Liver (tissue), 9 donors: ENCODE measurements around the gene ACTN1. TPM values are rescaled to one million over a fixed set of nuclear protein-coding genes. Genes with fewer than 3 reads are reported as not detected.

Source experiments
- DNase-seq: peaks from one replicate; pipeline ENCODE4 v3.0.0-alpha.2; 2017; ENCODE audit warnings: low spot score
- H3K27ac ChIP-seq, 2 donors: one replicate each; pipeline ENCODE4 v1.7.0; 2013; ENCODE audit warnings: inconsistent platforms in 2 of 2, low read length in 2 of 2, control low read depth in 1 of 2, low read depth in 1 of 2, mild to moderate bottlenecking in 1 of 2
- H3K27me3 ChIP-seq, 4 donors: one replicate each; pipeline versions ENCODE4 v1.6.1 to v1.7.0; 2013; ENCODE audit warnings: low read length in 3 of 4, inconsistent platforms in 1 of 4, mild to moderate bottlenecking in 1 of 4, moderate library complexity in 1 of 4; ENCODE audit not compliant: control insufficient read depth in 4 of 4, insufficient read depth in 4 of 4
- H3K36me3 ChIP-seq, 4 donors: one replicate each; pipeline versions ENCODE4 v1.6.1 to v1.7.0; 2013; ENCODE audit warnings: low read length in 3 of 4, mild to moderate bottlenecking in 3 of 4, low read depth in 1 of 4, moderate library complexity in 1 of 4; ENCODE audit not compliant: control insufficient read depth in 4 of 4, insufficient read depth in 3 of 4
- H3K4me1 ChIP-seq, 4 donors: one replicate each; pipeline versions ENCODE4 v1.6.1 to v1.7.0; 2013; ENCODE audit warnings: low read length in 3 of 4, mild to moderate bottlenecking in 3 of 4, moderate library complexity in 1 of 4; ENCODE audit not compliant: control insufficient read depth in 4 of 4, insufficient read depth in 4 of 4
- H3K4me3 ChIP-seq, 3 donors: one replicate each; pipeline versions ENCODE4 v1.6.1 to v1.7.0; 2013; ENCODE audit warnings: low read length in 3 of 3, control low read depth in 1 of 3, low read depth in 1 of 3, mild to moderate bottlenecking in 1 of 3
- H3K9ac ChIP-seq, 2 donors: one replicate each; pipeline ENCODE4 v1.7.0; 2013; ENCODE audit warnings: low read length in 2 of 2, mild to moderate bottlenecking in 2 of 2, moderate library complexity in 2 of 2, control low read depth in 1 of 2, low read depth in 1 of 2
- H3K9me3 ChIP-seq, 4 donors: one replicate each; pipeline versions ENCODE4 v1.6.1 to v1.7.0; 2013; ENCODE audit warnings: low read length in 3 of 4; ENCODE audit not compliant: control insufficient read depth in 4 of 4
- ATF3 ChIP-seq: IDR thresholded peaks from 2 replicates; pipeline ENCODE4 v1.6.1; 2016; ENCODE audit warnings: antibody characterized with exemption
- CTCF ChIP-seq: fragments of 150-350 bp; IDR thresholded peaks from 2 replicates; pipeline ENCODE4 v1.5.1; 2017; ENCODE audit warnings: improper control_type of control experiment, low read depth, low read length; ENCODE audit not compliant: missing input control
- EGR1 ChIP-seq, 2 donors: IDR thresholded peaks; 2 replicates each; pipeline ENCODE4 v1.6.1; 2016 to 2018; ENCODE audit warnings: antibody characterized with exemption in 2 of 2, low read depth in 2 of 2
- FOXA1 ChIP-seq: IDR thresholded peaks from 2 replicates; pipeline ENCODE4 v1.6.1; 2016; ENCODE audit warnings: antibody characterized with exemption
- FOXA2 ChIP-seq: IDR thresholded peaks from 2 replicates; pipeline ENCODE4 v1.6.1; 2016; ENCODE audit warnings: antibody characterized with exemption
- GABPA ChIP-seq, 2 donors: IDR thresholded peaks in 1 of 2; conservative IDR thresholded peaks in 1 of 2; 2 replicates each; pipeline ENCODE4 v1.6.1; 2016; ENCODE audit warnings: antibody characterized with exemption in 2 of 2, mild to moderate bottlenecking in 1 of 2, moderate library complexity in 1 of 2
- HNF4A ChIP-seq, 2 donors: conservative IDR thresholded peaks; 2 replicates each; pipeline ENCODE4 v1.6.1; 2016; ENCODE audit warnings: antibody characterized with exemption in 2 of 2, mild to moderate bottlenecking in 2 of 2
- HNF4G ChIP-seq: IDR thresholded peaks from 2 replicates; pipeline ENCODE4 v1.6.1; 2016; ENCODE audit warnings: antibody characterized with exemption
- JUND ChIP-seq, 2 donors: IDR thresholded peaks; 2 replicates each; pipeline ENCODE4 v1.6.1; 2016; ENCODE audit warnings: antibody characterized with exemption in 2 of 2
- MAX ChIP-seq: IDR thresholded peaks from 2 replicates; pipeline ENCODE4 v1.6.1; 2016; ENCODE audit warnings: antibody characterized with exemption
- NR2F2 ChIP-seq: IDR thresholded peaks from 2 replicates; pipeline ENCODE4 v1.6.1; 2016; ENCODE audit warnings: antibody characterized with exemption
- RAD21 ChIP-seq, 2 donors: IDR thresholded peaks; 2 replicates each; pipeline ENCODE4 v1.6.1; 2016; ENCODE audit warnings: antibody characterized with exemption in 2 of 2, mild to moderate bottlenecking in 2 of 2
- REST ChIP-seq: IDR thresholded peaks from 2 replicates; pipeline ENCODE4 v1.6.1; 2016; ENCODE audit warnings: antibody characterized with exemption, mild to moderate bottlenecking
- RXRA ChIP-seq, 2 donors: IDR thresholded peaks; 2 replicates each; pipeline ENCODE4 v1.6.1; 2017 to 2018; ENCODE audit warnings: antibody characterized with exemption in 2 of 2, mild to moderate bottlenecking in 1 of 2
- SP1 ChIP-seq: IDR thresholded peaks from 2 replicates; pipeline ENCODE4 v1.6.1; 2018; ENCODE audit warnings: antibody characterized with exemption, mild to moderate bottlenecking
- TAF1 ChIP-seq: conservative IDR thresholded peaks from 2 replicates; pipeline ENCODE4 v1.6.1; 2016; ENCODE audit warnings: antibody characterized with exemption, mild to moderate bottlenecking
- YY1 ChIP-seq: IDR thresholded peaks from 2 replicates; pipeline ENCODE4 v1.6.1; 2016; ENCODE audit warnings: antibody characterized with exemption, mild to moderate bottlenecking
- ZBTB33 ChIP-seq: IDR thresholded peaks from 2 replicates; pipeline ENCODE4 v1.6.1; 2016; ENCODE audit warnings: antibody characterized with exemption
- WGBS: extraction: QIAGEN DNeasy Blood & Tissue Kit; methylation state at CpG from one replicate; pipeline ENCODE4 v1.1.7; 2013; 5-methylcytosine and 5-hydroxymethylcytosine counted together
- polyA plus RNA-seq, 2 donors: library from polyadenylated mRNA; stranded (reverse) in 1 of 2; unstranded in 1 of 2; fragments of 200-250 nt in 1 of 2; fragments of >200 nt in 1 of 2; fragmentation: Nextera tagmentation in 1 of 2; extraction: Ambion mirVana in 1 of 2; gene quantifications; one replicate each; pipeline versions ENCODE4 v1.2.1 to v1.2.3, GENCODE V29; 2013 to 2015
- total RNA-seq, 2 donors: library from RNA; depleted of rRNA; stranded (reverse); fragments of >200 nt; gene quantifications; one replicate each; pipeline ENCODE4 v1.2.3, GENCODE V29; 2014
- donor health status: healthy.
- donor health status: healthy.
- donor health status: healthy.
- donor health status: healthy.
- donor health status: healthy.

Gene ACTN1
- total and polyA plus RNA-seq, 4 donors = 36.2 to 100 (median 63.1) TPM

GRCh38 chr14:68906439-68906838, 72.7 kb downstream of the ACTN1 start:
- H3K27me3 ChIP-seq = no peaks in the 10 kb centered on the region
- H3K27ac ChIP-seq = no peak overlapping the region
- TF ChIP-seq MAX (no peak), RAD21 (IDR thresholded peaks at IDR 0.05) (no peak), REST (no peak), RXRA (IDR thresholded peaks at IDR 0.05) (no peak), HNF4A (conservative IDR thresholded peaks at IDR 0.05) (no peak), ZBTB33 (no peak), ATF3 (no peak), NR2F2 (no peak), TAF1 (no peak), YY1 (no peak), EGR1 (IDR thresholded peaks at IDR 0.05; ENCODE audit: low read depth in 2 of 2) (no peak), CTCF (no peak), SP1 (no peak), FOXA2 (no peak), GABPA (IDR thresholded peaks at IDR 0.05 in 1 of 2, conservative IDR thresholded peaks at IDR 0.05 in 1 of 2) (no peak), FOXA1 (no peak), HNF4G (no peak), JUND (IDR thresholded peaks at IDR 0.05) (no peak)
- H3K9me3 ChIP-seq = no peaks in the 10 kb centered on the region
- H3K4me1 ChIP-seq = peaks cover 0 to 3% (median 0%) of the 10 kb centered on the region in 4 donors
- WGBS = 80% methylated on average over 5 of the region's 5 CpGs
- H3K36me3 ChIP-seq = peaks cover 17 to 77% (median 55%) of the 10 kb centered on the region in 4 donors
- no peak overlapping the region for H3K4me3 ChIP-seq
- no peak overlapping the region for H3K9ac ChIP-seq
- DNase-seq = no peak
